Fibroblast of gingiva (primary cell): ENCODE results near the gene DNAH17.

Source experiments
- DNase-seq: peaks from one replicate; pipeline ENCODE4 v3.0.0-alpha.2; 2011; ENCODE audit warnings: low read depth

Gene DNAH17

GRCh38 chr17:78494696-78495330 is 82.4 kb downstream of the DNAH17 start:
- DNase-seq = no peak

DNA sequence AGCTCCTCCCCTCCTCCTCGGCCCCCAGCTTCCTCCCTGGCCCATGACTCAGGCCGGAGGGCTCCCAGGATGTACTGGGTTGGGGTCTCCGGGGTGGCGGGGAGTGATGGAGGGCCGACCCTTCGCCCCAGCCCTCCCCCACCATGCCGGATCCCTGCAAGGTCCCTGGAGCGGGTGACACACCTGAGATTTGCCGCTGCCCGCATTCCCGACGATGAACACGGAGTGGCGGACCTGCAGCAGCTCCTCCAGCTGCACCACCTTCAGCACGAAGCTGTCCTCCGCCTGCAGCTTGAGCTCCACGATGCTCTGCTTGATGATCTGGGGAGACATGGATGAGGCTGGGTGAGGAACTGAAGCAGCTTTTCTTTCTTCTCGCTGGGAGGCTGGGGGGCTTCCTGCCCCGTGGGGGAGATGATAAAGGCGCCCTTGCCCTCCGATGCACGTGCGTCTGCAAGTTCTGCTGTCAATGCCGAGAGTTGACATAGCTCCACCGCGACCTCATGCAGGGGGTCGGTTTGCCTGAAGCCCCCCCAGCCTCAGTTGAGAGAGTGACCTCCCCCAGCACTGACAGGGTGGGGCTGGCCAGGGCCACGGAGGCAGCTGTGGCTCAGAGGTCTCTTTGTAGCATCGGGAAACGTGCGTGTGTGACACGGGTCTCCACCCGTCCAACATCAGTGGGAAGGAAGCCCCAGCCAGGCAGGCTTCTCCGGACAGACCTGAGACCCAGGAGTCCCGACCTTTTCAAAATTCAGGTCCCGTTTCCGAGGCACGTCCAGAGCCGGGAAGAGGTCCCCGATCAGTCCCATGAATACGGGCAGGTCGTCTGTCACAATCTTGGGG is 83.1 kb downstream of the DNAH17 start:
- no peak for DNase-seq

DNA sequence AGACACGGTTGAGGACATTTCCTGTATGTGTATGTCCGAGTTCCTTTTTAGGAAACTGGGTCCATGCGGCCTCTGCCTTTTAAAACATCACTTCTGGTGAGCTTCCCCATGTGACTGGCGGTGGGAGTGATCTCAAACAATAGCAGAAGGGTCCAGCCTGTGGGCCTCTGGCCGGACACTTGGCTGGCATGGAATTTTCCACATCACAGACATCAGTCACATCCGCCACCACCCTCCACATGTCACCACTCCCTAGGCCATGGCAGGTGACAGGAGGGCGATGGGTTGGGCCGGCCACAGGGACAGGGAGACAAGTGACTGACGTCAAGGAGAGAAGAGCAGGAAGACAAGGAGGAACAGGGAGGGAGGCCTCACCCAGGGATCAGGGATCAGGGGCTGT is 83.7 kb downstream of the DNAH17 start:
- no peak for DNase-seq

DNA sequence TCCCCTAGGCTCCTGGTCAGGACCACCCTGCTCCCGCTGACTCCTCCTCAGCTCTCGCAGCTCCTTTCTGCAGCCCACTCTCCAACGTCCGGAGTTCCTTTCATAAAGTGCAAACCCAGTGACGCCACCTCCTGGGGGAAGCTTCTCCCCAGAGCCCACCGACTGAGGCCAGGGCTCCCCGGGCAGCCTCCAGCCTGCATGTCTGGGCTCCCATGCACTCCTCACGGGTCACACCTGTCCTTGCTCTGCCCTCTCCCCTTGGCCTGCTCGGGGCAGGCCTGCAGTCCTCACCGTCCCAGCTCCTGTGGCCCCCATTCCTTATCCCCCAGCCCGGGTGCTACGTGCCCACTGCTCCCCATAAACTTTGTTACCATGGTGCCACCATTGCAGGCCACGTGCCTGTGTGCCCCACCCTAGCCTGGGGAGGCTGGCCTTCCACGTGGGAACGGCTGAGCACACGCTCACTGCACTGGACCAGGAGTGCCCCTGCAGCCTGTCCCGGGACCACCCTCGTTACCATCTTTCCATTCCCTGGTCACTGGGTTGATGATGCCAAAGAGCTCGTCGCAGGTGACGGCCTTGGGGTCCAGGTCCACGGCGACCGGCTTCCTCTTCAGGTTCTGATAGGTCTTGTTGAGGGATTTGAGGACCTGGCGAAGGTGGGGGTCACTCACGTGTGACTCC is 84.9 kb downstream of the DNAH17 start:
- no peak for DNase-seq

DNA sequence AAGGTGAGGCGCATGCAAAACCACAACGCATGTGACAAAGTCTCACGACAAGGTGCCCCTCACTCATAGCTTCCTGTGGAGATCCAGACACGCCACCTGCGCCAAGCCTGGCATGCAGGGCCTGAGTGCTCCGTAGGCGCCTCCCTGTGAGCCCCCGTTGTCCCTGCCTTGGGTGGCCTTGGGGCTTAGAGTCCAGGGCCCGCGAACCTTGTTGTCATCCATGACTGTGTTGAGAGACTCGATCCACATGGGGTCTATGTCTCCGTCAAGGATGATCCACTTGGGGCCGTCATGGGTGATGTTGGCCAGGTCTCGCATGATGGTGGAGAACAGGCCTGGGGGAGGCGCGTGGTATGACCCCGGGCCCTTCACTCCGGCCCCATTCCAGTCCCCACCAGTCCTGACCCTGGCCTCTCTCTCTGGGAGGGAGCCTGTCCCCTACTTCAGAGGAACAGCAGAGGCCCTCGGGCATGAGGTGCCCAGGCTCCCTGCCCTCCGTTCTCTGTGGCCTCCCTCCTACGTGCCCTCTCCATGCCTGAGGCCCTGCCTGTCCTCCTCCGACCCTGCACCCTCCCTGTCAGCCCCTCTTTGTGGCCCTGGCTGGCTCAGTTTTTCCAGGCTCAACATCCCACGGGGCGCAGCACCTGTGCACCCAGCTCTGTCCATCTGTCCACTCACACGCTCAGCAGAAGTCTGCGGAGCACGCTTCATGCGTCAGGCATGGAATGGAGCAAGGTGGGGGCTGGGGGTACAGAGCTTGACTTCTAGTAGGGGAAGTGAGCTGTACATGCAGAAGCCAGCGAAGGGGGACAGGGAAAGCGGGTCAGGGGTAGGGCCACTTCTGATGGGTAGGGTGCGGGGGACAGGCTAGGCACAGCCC is 85.7 kb downstream of the DNAH17 start:
- no peak for DNase-seq

GRCh38 chr17:78490673-78491072 is 86.5 kb downstream of the DNAH17 start:
- DNase-seq = no peak

DNA sequence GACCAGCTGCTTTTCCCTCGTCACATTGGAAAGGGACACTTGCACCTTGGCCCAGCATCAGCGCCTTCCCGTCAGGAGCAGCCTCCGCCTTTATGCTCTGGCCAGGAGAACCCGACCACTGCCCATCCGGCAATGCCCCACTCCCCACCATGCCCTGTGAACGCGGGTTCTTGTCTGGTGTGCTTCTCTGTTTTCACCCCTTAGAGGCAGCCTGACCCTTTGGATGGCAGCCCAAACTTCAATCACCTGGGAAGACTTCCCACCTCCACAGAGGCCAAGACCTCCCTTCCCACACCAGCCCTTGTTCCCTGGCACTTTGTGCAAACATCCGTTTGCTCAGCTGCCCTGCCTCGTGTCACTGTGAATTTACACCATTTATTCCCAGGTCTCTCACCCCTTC is 87.0 kb downstream of the DNAH17 start:
- no peak for DNase-seq

DNA sequence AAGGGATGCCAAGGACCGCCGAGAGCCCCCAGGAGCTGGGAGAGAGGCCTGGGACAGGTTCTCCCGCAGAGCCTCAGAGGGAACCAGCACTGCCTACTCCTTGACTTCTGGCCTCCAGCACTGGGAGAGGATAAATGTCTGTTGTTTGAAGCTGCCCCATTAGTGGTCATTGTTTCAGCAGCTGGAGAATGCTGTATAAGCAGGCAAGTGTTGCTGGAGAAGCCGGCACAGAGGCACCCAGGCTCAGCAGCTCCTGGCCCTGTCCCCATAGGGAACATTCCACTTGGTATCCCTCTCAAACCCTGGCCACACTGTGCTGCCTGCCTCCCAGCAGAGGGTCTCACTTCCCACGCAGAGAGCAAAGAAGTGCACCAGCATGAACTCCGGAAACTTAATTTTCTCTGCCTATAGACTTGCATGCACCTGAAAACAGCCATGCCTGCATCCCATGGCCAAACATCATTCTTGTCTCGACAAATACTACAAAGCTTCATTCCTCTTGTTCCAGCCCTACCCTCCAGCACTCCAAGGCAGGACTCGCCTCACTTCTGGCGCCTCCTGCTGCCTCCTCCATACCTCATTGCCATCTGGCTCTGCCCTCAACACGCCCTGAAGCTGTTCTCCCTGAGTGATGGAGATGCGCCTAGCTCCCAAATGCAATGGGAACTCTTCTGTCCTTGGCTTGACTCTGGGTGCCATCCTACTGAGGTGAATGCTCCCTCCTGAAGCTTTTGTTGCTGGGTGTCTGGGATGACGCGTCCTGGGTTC is 88.1 kb downstream of the DNAH17 start:
- no peak for DNase-seq

- no peak for DNase-seq
Observed at GRCh38 chr17:78488156-78488555, 89.0 kb downstream of the DNAH17 start.

GRCh38 chr17:78486946-78487680 is 90.1 kb downstream of the DNAH17 start:
- DNase-seq = no peak

- no peak for DNase-seq
Observed at GRCh38 chr17:78486228-78486802, 90.9 kb downstream of the DNAH17 start.

- no peak for DNase-seq
Observed at GRCh38 chr17:78485290-78486168, 91.7 kb downstream of the DNAH17 start.

DNA sequence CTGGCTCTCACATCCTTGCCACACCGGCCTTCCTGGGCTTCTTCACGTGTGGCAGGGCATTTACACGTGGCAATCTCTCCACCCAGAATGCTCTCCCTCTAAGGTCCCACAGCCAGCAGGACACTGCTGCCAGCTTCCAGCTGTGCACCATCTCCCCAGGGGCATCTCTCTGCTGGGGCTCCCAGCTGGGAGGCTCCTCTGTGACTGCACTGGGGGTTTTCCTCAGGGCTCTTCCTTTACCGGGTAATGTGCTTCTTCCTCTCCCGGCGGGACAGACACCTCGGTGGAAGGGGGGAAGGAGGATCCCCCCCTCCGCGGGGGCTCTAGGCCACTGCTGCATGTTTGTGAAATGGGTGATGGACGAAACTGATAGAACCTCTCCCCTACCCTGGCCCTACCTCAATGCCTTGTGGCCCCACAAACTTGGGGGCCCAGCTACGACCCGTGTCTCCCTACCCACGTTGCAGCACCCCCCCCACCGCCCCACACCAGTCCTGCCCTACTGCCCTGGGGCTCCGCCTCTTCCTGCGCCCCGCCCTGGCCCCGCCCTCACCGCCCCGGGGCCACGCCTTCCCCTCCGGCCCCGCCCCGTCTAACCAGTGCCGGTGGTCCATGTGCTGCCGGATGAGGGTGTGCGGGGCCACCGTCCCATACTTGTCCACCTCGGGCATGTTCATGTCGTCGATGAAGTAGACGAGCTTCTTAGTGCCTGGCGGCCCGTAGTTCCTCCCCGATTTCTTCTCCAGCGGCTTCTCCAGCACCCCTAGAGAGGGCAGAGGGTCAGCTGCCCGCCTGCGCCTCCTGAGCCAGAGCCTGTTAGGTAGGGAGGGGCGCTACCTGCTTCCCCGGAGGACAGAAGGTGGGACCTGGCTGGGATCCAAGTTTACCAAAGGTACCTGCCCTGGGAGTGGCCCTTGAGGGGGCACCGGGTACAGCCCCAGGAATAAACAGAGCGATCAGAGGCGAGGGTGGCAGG is 92.6 kb downstream of the DNAH17 start:
- no peak for DNase-seq

DNA sequence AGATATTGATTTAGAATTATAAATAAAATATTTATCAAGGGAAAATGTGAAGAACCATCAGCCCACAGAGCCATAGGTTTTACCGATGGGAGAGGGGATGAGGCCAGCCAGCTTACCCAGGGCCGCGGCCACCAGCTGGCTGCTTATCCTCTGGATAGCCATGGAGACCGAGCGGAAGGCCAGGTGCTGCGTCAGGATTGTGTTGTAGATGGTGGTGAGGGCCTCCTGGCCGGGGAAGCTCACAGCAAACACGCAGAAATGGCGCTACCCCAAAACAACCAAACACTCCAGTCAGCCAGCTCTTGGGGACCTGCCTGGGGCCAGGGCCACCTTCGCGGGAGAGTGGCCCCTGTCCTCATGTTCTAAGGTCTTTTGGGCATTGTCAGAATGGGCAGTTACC is 97.8 kb downstream of the DNAH17 start:
- DNase-seq = no peak

GRCh38 chr17:78478757-78479297 is 98.4 kb downstream of the DNAH17 start:
- DNase-seq = no peak

- no peak for DNase-seq
Observed at GRCh38 chr17:78477913-78478756, 99.1 kb downstream of the DNAH17 start.

DNA sequence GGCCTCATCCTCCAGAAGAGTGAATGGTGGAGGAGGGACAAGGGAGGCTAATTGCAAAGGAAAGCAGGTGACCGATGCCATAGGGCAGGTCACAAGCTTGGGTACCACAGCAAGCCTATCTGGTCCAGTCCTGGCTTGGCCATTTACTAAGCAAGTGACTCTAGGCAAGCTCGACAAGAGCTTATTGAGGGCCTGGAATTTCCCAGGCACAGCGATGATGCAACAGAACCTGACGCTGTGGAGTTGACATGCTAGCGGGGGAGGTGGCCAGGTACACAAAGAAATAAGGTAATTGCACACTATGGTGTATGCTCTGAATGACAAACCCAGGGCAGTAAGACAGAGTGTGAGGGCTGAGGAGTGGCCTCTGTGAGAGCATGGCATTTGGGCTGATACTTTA is 100.2 kb downstream of the DNAH17 start:
- no peak for DNase-seq
